NCI-H2107 treated with DMSO at 0.1 percent for 48 hours (cell line): ENCODE data around the gene ZNF471.

Experiments used
- DNase-seq: peaks from one replicate; lab custom pipeline; 2025; ENCODE audit not compliant: unreplicated experiment; lab: John Stamatoyannopoulos, UW

ZNF471 gene

GRCh38 chr19:56572589-56572988 lies 64.9 kb downstream of the ZNF471 start:
- DNase-seq, result no peak

- no peak for DNase-seq
Measured at GRCh38 chr19:56573914-56574313, 66.3 kb downstream of the ZNF471 start.

GRCh38 chr19:56577719-56578602 lies 70.3 kb downstream of the ZNF471 start:
- no peak for DNase-seq
